ENCODE data around the gene SLC35A4.
"Not testable (repeated sequence)": the region's sequence is repeated elsewhere in the genome, so short reads cannot be mapped to it uniquely, and the experiment has no call there.

Gene SLC35A4

GRCh38 chr5:140593070-140593469 is 28.4 kb downstream of the SLC35A4 start:
- not testable (repeated sequence) for DNase-seq

GRCh38 chr5:140594169-140594568 is 29.5 kb downstream of the SLC35A4 start:
- DNase-seq = no peak

DNA sequence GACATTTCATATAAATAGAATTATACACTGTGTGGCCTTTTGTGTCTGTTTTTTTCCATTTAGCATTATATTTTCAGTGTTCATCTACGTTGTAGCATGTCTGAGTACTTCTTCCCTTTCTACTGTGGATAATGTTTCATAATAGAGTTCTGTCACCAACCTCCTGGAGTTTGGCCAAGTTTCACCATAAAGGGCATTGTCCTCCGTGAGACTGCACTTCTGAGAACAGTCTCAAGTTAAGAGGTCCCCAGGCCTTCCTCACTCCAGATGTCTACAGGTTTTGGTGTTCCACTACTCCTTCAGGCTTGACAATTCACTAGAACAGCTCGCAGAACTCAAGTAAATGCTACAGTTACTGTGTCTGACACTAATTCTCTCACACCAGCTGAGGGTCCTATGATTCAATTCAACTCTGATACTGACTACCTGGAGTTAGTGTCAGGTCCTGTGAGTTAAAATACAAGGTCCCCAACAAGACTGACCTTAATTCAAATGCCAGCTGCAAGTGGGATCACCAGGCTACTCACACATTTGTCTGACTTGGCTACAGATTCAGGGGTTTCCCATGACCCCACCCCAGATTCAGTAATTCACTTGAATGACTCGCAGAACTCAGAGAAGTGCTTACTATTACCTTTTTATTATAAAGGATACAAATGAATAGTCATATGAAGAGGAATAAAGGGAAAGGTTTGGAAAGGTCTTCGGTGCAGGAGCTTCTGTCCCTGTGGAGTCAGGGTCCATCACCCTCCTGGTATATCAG is 31.1 kb downstream of the SLC35A4 start:
- no peak for DNase-seq

DNA sequence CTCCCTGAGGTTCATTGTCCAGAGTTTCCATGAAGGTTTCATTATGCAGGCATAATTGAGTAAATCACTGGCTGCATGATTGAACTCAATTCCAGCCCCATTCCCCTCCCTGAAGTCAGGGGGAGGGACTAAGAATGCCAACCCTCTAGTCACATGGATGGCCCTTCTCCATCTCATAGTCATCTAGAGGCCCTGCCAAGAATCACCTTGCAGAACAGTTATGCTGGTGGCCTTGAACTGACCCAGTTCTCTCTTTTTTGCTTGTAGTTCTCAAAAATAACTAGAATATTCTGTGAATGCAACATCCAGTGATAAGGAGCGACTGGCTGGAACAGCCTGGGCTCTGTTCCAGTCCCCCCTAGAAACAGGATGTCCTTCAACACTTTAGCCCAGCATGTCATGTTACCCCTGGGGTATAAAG is 31.7 kb downstream of the SLC35A4 start:
- DNase-seq = no peak

- no peak for DNase-seq
Measured at GRCh38 chr5:140598836-140599235, 34.2 kb downstream of the SLC35A4 start.

- no peak for DNase-seq
Measured at GRCh38 chr5:140600096-140600495, 35.5 kb downstream of the SLC35A4 start.

DNA sequence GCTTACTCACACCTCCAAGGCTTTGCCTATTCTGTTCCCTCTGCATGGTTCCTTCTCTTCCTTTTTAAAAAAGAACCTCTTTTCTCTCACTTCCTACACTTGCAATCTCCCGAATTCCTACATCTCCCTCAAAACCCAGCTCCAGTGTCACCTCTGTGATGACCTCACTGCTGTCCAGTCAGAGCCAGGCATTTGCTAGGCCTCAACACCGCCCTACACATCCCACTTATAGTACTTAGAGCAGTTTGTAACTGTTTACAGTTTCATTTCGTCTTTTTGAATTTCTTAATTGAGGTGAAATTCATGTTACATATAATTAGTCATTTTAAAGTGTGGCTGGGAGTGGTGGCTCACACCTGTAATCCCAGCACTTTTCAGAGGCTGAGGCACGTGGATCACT is 37.5 kb downstream of the SLC35A4 start:
- DNase-seq = no peak

- DNase-seq = not testable (repeated sequence)
Measured at GRCh38 chr5:140603446-140603698, 38.7 kb downstream of the SLC35A4 start.

DNA sequence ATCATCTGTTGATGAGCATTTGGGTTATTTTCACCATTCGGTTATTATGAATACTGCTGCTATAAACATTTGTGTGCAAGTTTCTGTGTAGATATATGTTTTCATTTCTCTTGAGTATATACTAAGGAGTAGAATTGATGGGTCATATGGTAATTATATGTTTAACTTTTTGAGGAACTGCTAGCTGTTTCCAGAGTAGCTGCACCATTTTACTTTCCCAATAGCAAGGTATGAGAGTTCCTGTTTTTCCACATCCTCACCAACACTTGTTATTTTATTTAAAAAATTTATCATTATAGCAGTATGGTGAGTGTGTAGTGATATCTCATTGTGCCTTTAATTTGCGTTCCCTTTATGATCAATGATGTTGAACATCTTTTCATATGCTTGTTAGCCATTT is 39.1 kb downstream of the SLC35A4 start:
- DNase-seq = no peak

DNA sequence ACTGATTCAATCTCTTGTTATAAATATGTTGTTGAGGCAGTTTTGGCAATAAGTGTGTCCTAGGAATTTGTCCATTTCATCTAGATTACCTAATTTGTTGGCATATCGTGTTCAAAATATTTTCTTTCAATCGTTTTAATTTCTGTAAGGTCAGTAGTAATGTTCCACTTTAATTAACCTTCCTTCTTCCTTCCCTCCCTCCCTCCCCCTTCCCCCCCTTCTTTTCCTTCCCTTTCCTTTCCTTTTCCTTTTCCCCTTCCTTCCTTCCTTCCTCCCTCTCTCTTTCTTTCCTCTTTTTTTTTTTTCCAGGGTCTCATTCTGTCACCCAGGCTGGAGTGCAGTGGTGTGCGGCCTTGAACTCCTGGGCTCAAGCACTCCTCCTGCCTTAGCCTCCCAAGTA is 41.3 kb downstream of the SLC35A4 start:
- DNase-seq = no peak

- no peak for DNase-seq
Measured at GRCh38 chr5:140607031-140607430, 42.4 kb downstream of the SLC35A4 start.

DNA sequence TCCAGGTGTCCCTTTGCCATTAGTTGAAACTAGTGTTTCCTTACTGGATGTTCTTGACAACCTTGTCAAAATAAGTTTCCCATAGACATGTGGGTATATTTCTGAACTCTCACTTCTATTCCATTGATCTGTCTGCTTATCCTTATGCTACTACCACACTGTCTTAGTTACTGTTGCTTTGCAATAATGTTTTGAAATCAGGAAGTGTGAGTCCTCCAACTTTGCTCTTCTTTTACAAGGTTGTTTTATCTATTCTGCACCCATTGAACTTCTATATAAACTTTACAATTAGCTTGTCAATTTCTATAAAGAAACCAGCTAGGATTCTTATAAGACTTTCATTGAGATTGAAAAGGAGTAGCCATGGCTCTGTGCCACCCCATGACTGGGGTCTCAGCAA is 44.1 kb downstream of the SLC35A4 start:
- no peak for DNase-seq

DNA sequence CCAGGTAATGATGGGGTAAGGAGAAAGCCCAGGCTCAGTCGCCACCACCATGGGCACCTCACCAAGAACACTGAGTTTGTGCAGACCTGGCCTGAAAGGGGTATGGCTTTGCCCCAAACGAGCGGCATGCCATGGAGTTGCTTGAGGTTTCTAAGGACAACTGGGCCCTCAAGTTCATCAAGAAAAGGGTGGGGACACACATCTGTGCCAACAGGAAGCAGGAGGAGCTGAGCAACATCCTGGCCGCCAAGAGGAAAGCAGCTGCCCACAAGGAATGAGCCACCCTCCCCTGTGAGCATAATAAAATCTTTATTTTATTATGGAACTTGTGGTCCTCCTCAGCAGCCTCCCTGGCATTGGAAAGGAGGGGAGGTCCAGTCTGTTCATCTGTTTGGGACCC is 44.5 kb downstream of the SLC35A4 start:
- DNase-seq = no peak

DNA sequence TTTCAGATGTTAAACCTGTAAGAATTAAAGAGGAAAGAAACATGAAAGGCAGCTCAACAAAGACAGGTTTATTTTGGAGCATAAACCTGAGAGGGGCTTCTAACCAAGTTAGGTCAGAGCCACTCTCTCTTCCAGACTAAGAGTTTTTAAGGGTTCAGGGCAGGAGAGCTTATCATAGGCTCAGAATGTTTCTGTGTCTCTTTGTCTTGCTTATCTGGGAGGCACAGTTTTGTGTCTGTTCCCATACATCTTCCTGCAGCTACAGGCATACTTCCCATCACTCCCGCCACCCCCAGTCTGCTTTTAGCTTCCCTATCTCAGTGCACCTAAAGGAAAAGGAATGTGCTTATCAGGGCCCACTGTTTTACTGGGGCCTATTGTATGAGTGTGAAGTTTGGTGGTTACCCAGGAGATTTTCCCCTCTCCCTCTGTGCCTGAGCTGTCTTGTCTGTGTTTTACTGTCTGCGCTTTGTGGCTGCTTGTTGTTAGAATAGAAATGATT is 46.4 kb downstream of the SLC35A4 start:
- DNase-seq = no peak

Measured in CD4-positive, alpha-beta T cell treated with Interleukin-4 for 4 hours (primary cell).